HepG2 (cell line): ENCODE measurements around the gene INTS7. TPM values are rescaled to one million over a fixed set of nuclear protein-coding genes. Genes with fewer than 3 reads are reported as not detected.
A peak's percentile ranks its signal among the peaks of the same experiment; 100 is the strongest.

ENCODE experiments used
- CAMTA2 ChIP-seq: sonication (generic); formaldehyde crosslinking; IDR thresholded peaks from 2 replicates; pipeline ENCODE4 v1.4.0; 2020; ENCODE audit warnings: mild to moderate bottlenecking, missing genetic modification reagents, borderline replicate concordance
- E2F1 ChIP-seq: sonication (generic); formaldehyde crosslinking; IDR thresholded peaks from 2 replicates; pipeline ENCODE4 v1.5.0; 2020; ENCODE audit warnings: missing genetic modification reagents
- FOXP1 ChIP-seq, 2 experiments: fragments of 450-650 bp in 1 of 2; IDR thresholded peaks; 2 replicates each; pipeline ENCODE4 v1.6.1; 2017 to 2018; ENCODE audit warnings: antibody characterized with exemption in 1 of 2
- FOXP4 ChIP-seq: sonication (generic); formaldehyde crosslinking; IDR thresholded peaks from 2 replicates; pipeline ENCODE4 v1.4.0; 2020; ENCODE audit warnings: missing genetic modification reagents
- SNAPC4 ChIP-seq: sonication (generic); formaldehyde crosslinking; IDR thresholded peaks from 2 replicates; pipeline ENCODE4 v1.4.0; 2020; ENCODE audit warnings: mild to moderate bottlenecking, missing genetic modification reagents
- SOX13 ChIP-seq, 3 experiments: fragments of 450-650 bp in 1 of 3; sonication (generic) in 1 of 3; formaldehyde crosslinking in 1 of 3; IDR thresholded peaks in 2 of 3; conservative IDR thresholded peaks in 1 of 3; 2 replicates each; pipeline versions ENCODE4 v1.5.0 to v1.6.1; 2016 to 2020; ENCODE audit warnings: antibody characterized with exemption in 1 of 3, mild to moderate bottlenecking in 1 of 3, missing compliant biosample characterization in 1 of 3, missing genetic modification reagents in 1 of 3, moderate library complexity in 1 of 3
- TFDP1 ChIP-seq: IDR thresholded peaks from 2 replicates; pipeline ENCODE4 v1.6.1; 2016; ENCODE audit warnings: missing compliant biosample characterization, missing genetic modification reagents, borderline replicate concordance
- ZFP37 ChIP-seq: sonication (generic); formaldehyde crosslinking; IDR thresholded peaks from 2 replicates; pipeline ENCODE4 v1.4.0; 2020; ENCODE audit warnings: missing genetic modification reagents, borderline replicate concordance
- ZKSCAN1 ChIP-seq: fragments of 150-350 bp; IDR thresholded peaks from 2 replicates; pipeline ENCODE4 v1.6.1; 2014; ENCODE audit warnings: low read length
- ZMYM3 ChIP-seq: sonication (generic); formaldehyde crosslinking; IDR thresholded peaks from 2 replicates; pipeline ENCODE4 v1.5.1; 2020; ENCODE audit warnings: mild to moderate bottlenecking, missing genetic modification reagents
- ZNF121 ChIP-seq: sonication (generic); formaldehyde crosslinking; IDR thresholded peaks from 2 replicates; pipeline ENCODE4 v1.5.0; 2020; ENCODE audit warnings: mild to moderate bottlenecking, missing genetic modification reagents
- ZNF234 ChIP-seq: sonication (generic); formaldehyde crosslinking; conservative IDR thresholded peaks from 2 replicates; pipeline ENCODE4 v1.5.1; 2020; ENCODE audit warnings: mild to moderate bottlenecking, missing genetic modification reagents
- ZNF264 ChIP-seq: sonication (generic); formaldehyde crosslinking; IDR thresholded peaks from 2 replicates; pipeline ENCODE4 v1.4.0; 2020; ENCODE audit warnings: missing genetic modification reagents
- ZNF451 ChIP-seq: sonication (generic); formaldehyde crosslinking; IDR thresholded peaks from 2 replicates; pipeline ENCODE4 v1.5.0; 2020; ENCODE audit warnings: mild to moderate bottlenecking, missing genetic modification reagents
- ZNF652 ChIP-seq: IDR thresholded peaks from 2 replicates; pipeline ENCODE4 v1.6.1; 2016; ENCODE audit warnings: low read depth, borderline replicate concordance
- ZSCAN22 ChIP-seq: sonication (generic); formaldehyde crosslinking; IDR thresholded peaks from 2 replicates; pipeline ENCODE4 v1.4.0; 2020; ENCODE audit warnings: mild to moderate bottlenecking, missing genetic modification reagents
- polyA plus RNA-seq, 8 experiments: library from polyadenylated mRNA; depleted of rRNA in 3 of 8; stranded (reverse) in 7 of 8; unstranded in 1 of 8; fragments of >200 nt; fragmentation: Illumina TruSeq in 4 of 8; extraction: Trizol in 4 of 8; gene quantifications; 2 replicates each; pipeline versions ENCODE4 v1.2.1 to v1.2.3, GENCODE V29; 2011 to 2016; ENCODE audit warnings: low read depth in 4 of 8, missing spikeins in 1 of 8, mixed read lengths in 1 of 8; ENCODE audit not compliant: insufficient read depth in 1 of 8
- total RNA-seq, 5 experiments: library from RNA; depleted of rRNA; stranded (reverse); fragments of >200 nt; fragmentation: Illumina TruSeq; extraction: Trizol; gene quantifications; 2 replicates each; pipeline ENCODE4 v1.2.3, GENCODE V29; 2016; ENCODE audit warnings: low read depth in 1 of 5
- TF ChIP-seq, protein P1 (sequence below): sonication (generic); formaldehyde crosslinking; IDR thresholded peaks from 2 replicates; pipeline ENCODE4 v1.5.0; 2020; ENCODE audit warnings: missing genetic modification reagents

Gene INTS7
- total and polyA plus RNA-seq, 2 of the 13 experiments (the other 11 are each of a cell fraction or from before 2014, with no cell fraction given), result 18.3 to 22.4 TPM

DNA sequence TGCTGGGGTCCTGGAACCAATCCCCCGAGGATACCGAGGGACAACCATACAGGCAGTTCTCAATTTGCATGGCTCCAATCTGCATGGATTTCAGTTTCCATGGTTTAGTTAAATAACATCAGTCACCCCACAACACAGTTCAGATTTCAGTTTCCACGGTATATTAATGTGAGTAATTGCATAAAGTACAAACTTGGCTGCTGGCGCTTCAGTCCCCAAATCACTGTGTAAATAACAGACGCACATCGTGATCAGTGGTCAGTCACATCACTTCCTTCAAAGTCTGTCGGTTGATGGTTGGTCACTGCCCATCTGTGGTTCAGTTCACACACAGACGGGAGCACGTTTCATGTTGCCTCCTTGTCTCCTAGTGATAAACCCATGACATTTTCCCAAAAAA is 138.4 kb downstream of the INTS7 start (continued):
- 0 out of 2 replicates have a peak, but pooled peaks have one; percentile 23 for TF ChIP-seq ZNF264 (CRISPR knock-in tag)
- no peak for TF ChIP-seq ZNF234
- TF ChIP-seq SNAPC4 (CRISPR knock-in tag), result no peak
- TF ChIP-seq E2F1 (CRISPR knock-in tag), result no peak
- TF ChIP-seq ZKSCAN1, result no peak
- TF ChIP-seq ZFP37 (CRISPR knock-in tag), result no peak
- no peak for TF ChIP-seq FOXP1 (IDR thresholded peaks at IDR 0.05)
- no peak for TF ChIP-seq FOXP1 (CRISPR knock-in tag; IDR thresholded peaks at IDR 0.05)
- TF ChIP-seq ZMYM3 (CRISPR knock-in tag), result no peak
- no peak for TF ChIP-seq TFDP1 (CRISPR knock-in tag)
- no peak for TF ChIP-seq ZNF121 (CRISPR knock-in tag)
- no peak for TF ChIP-seq ZSCAN22
- no peak for TF ChIP-seq SOX13 (IDR thresholded peaks at IDR 0.05)
- 0 out of 4 replicates have a peak, but pooled peaks of 1 of the 2 experiments have one; percentile 14 for TF ChIP-seq SOX13 (CRISPR knock-in tag; conservative IDR thresholded peaks at IDR 0.05 in 1 of 2, IDR thresholded peaks at IDR 0.05 in 1 of 2)
- TF ChIP-seq CAMTA2, result no peak
- TF ChIP-seq FOXP4, result peak; percentile 48; the same call in 1 of the 2 replicates
- TF ChIP-seq, protein P1, sequence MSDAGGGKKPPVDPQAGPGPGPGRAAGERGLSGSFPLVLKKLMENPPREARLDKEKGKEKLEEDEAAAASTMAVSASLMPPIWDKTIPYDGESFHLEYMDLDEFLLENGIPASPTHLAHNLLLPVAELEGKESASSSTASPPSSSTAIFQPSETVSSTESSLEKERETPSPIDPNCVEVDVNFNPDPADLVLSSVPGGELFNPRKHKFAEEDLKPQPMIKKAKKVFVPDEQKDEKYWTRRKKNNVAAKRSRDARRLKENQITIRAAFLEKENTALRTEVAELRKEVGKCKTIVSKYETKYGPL (CRISPR knock-in tag), result no peak
- TF ChIP-seq ZNF451 (CRISPR knock-in tag), result no peak
- TF ChIP-seq ZNF652 (CRISPR knock-in tag), result no peak
